Measurements from ENCODE around the gene FUOM. TPM values are rescaled to one million over a fixed set of nuclear protein-coding genes. Genes with fewer than 3 reads are reported as not detected.

The FUOM gene
- total RNA-seq, 1 experiment from 2014 or later = 2.6 TPM

- DNase-seq (ENCODE audit: low read depth) = no peak
Observed at GRCh38 chr10:133312016-133312768, 45.6 kb downstream of the FUOM start.

- DNase-seq (ENCODE audit: low read depth) = no peak
Observed at GRCh38 chr10:133311570-133311969, 46.2 kb downstream of the FUOM start.

GRCh38 chr10:133310789-133311188, 47.0 kb downstream of the FUOM start:
- no peak for DNase-seq (ENCODE audit: low read depth)

GRCh38 chr10:133310399-133310755, 47.4 kb downstream of the FUOM start:
- no peak for DNase-seq (ENCODE audit: low read depth)

- DNase-seq (ENCODE audit: low read depth) = no peak
Observed at GRCh38 chr10:133309720-133310398, 48.0 kb downstream of the FUOM start.

DNA sequence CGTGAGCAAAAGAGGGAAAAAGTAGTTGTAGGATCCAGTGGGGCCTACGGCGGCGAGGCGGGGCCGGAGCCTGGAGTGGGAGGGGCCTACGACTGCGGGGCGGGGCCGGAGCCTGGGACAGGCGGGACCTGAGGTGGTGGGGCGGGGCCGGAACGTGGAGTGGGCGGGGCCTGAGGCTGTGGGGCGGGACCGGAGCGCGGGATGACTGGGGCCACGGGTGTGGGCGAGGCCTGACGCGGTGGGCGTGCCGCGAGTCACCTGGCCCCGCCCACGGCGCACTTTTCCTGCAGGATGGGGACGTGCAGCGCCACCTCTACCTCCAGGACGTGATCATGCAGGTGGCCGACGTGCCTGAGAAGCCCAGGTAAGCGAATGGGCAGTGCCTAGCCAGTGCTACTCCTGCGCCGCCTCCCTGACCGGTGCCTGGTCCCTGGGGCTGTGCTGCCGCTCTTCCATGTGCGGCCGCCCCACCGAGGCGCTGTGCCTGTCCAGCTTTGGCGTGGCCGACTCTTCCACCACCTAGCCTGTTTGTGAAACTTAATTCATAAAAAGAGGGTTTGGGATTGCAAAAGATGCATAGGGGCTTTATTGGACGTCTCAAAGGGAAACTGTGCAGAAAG, 48.6 kb downstream of the FUOM start:
- DNase-seq (ENCODE audit: low read depth) = peak; percentile 77

GRCh38 chr10:133308421-133309099, 49.3 kb downstream of the FUOM start, which contains the start of the genes TUBGCP2 and ZNF511:
TUBGCP2 (minus strand) TSS chr10:133308872; CDS start chr10:133302941, 5,931 bp downstream.
ZNF511 (plus strand) TSS chr10:133308914; CDS start chr10:133308944, 30 bp downstream.
- peak; percentile 75 for DNase-seq (ENCODE audit: low read depth)

GRCh38 chr10:133307776-133308420, 49.9 kb downstream of the FUOM start:
- DNase-seq (ENCODE audit: low read depth) = peak; percentile 45

DNA sequence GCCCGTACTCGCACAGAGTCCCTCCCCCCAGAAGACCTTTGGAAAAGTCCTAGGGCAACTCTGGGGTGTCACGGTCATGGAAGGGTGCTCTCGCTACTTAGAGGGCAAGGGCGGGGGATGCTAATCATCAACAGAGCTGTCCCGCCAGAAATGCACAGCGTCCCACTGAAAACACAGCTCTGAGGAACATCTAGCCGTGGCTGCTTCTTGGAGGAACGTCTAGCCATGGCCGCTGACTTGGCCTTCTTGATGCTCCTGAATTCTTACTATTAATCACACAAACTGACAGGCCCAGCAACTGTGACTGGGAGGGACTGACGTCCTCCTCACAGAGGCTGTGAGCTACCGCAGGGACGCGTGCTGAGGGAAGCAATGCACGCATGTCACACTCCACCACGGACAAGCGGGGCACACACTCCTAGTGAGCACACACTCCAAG, 50.9 kb downstream of the FUOM start:
- no peak for DNase-seq (ENCODE audit: low read depth)

DNA sequence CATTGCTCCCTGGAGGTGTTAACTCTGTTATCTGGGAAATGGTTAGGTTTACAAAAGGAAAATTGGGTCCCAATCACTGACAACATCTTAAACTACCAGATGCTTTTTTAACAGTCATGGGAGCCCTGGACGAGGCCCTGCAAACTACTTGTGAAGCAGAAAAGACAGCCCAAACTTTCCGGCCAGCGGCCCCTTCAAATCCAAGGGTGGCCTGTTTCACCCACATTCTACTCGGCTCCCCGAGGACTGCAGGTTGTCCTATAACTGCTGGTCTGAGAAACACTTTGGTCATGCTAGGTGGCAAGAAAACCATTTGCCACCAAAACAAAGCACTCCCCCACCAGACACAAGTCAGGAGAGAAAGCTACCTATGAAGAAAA, 51.7 kb downstream of the FUOM start:
- DNase-seq (ENCODE audit: low read depth) = no peak

Other genes with a start within 250 kb of the FUOM start
- not detected in 2 replicates for gene KNDC1, start 197.8 kb downstream of the FUOM start, total RNA-seq (2014; rRNA removed; shearing (Covaris generic))
- gene UTF1, start 127.8 kb downstream of the FUOM start, total RNA-seq (2014; rRNA removed; shearing (Covaris generic)) = not detected in 2 replicates
- gene VENTX, start 120.2 kb downstream of the FUOM start, total RNA-seq (2014; rRNA removed; shearing (Covaris generic)) = not detected in 2 replicates
- 3.8 and 6.3 TPM in 2 replicates for gene ADAM8, start 81.2 kb downstream of the FUOM start, total RNA-seq (2014; rRNA removed; shearing (Covaris generic))
- gene TUBGCP2, start 49.1 kb downstream of the FUOM start, total RNA-seq (2014; rRNA removed; shearing (Covaris generic)) = 42.0 and 43.3 TPM in 2 replicates
- 33.9 and 57.6 TPM in 2 replicates for gene ZNF511, start 49.1 kb downstream of the FUOM start, total RNA-seq (2014; rRNA removed; shearing (Covaris generic))
- gene CALY, start 21.1 kb downstream of the FUOM start, total RNA-seq (2014; rRNA removed; shearing (Covaris generic)) = not detected in 2 replicates
- gene PRAP1, start 10.6 kb downstream of the FUOM start, total RNA-seq (2014; rRNA removed; shearing (Covaris generic)) = not detected in 2 replicates
- gene ECHS1, start 15.3 kb upstream of the FUOM start, total RNA-seq (2014; rRNA removed; shearing (Covaris generic)) = 91.1 and 104 TPM in 2 replicates
- gene PAOX, start 21.2 kb upstream of the FUOM start, total RNA-seq (2014; rRNA removed; shearing (Covaris generic)) = 2.8 and 4.6 TPM in 2 replicates
- gene MTG1, start 36.1 kb upstream of the FUOM start, total RNA-seq (2014; rRNA removed; shearing (Covaris generic)) = 12.1 and 16.5 TPM in 2 replicates
- gene SPRN, start 66.6 kb upstream of the FUOM start, total RNA-seq (2014; rRNA removed; shearing (Covaris generic)) = not detected in 2 replicates
- 0.10 and 0.24 TPM in 2 replicates for gene SCART1, start 95.9 kb upstream of the FUOM start, total RNA-seq (2014; rRNA removed; shearing (Covaris generic))
- gene CYP2E1, start 169.3 kb upstream of the FUOM start, total RNA-seq (2014; rRNA removed; shearing (Covaris generic)) = not detected in 2 replicates
- not detected in 2 replicates for gene SYCE1, start 207.6 kb upstream of the FUOM start, total RNA-seq (2014; rRNA removed; shearing (Covaris generic))